Naive thymus-derived CD4-positive, alpha-beta T cell (primary cell): Measurements from ENCODE around the gene GUCY1A2. TPM values are rescaled to one million over a fixed set of nuclear protein-coding genes. Genes with fewer than 3 reads are reported as not detected.

Source experiments
- ATAC-seq: fragments of 150-1000 bp; cut with Tn5 transposase; 2 replicates; pipeline ENCODE4 v1.10.0; 2021; ENCODE audit warnings: mild to moderate bottlenecking, moderate library complexity
- CTCF ChIA-PET: fragments of 350-600 bp; sonication (Branson Sonifier 250); formaldehyde crosslinking; loops from one replicate; lab custom pipeline; 2021; ENCODE audit warnings: antibody characterized with exemption; lab: Charles Lee
- POLR2A ChIA-PET: fragments of 350-600 bp; sonication (Branson Sonifier 250); formaldehyde crosslinking; loops from one replicate; lab custom pipeline; 2021; ENCODE audit warnings: antibody characterized with exemption, inconsistent platforms; lab: Charles Lee
- DNase-seq, 9 donors: peaks; one replicate each; pipeline versions ENCODE4 v3.0.0 to v3.0.0-alpha.2; 2020 to 2022; ENCODE audit warnings: mixed read lengths in 1 of 9
- H3K27ac ChIP-seq: one replicate; pipeline ENCODE4 v1.7.0; 2013; ENCODE audit warnings: mild to moderate bottlenecking, low read depth, low read length, moderate library complexity
- H3K27me3 ChIP-seq, 2 donors: one replicate each; pipeline ENCODE4 v1.7.0; 2013; ENCODE audit warnings: low read length in 2 of 2, mild to moderate bottlenecking in 2 of 2, moderate library complexity in 2 of 2; ENCODE audit not compliant: control insufficient read depth in 2 of 2, insufficient read depth in 2 of 2
- H3K36me3 ChIP-seq, 3 experiments: 1 replicate in 2 of 3; 2 replicates in 1 of 3; pipeline ENCODE4 v1.7.0; 2013; ENCODE audit warnings: low read length in 3 of 3, mild to moderate bottlenecking in 3 of 3, moderate library complexity in 1 of 3; ENCODE audit not compliant: insufficient read depth in 3 of 3, control insufficient read depth in 2 of 3
- H3K4me1 ChIP-seq, 2 donors: one replicate each; pipeline ENCODE4 v1.7.0; 2013; ENCODE audit warnings: low read length in 2 of 2, mild to moderate bottlenecking in 2 of 2, moderate library complexity in 1 of 2; ENCODE audit not compliant: control insufficient read depth in 2 of 2, insufficient read depth in 2 of 2
- H3K4me3 ChIP-seq: 2 replicates; pipeline ENCODE4 v1.7.0; 2013; ENCODE audit warnings: mild to moderate bottlenecking, low read length
- H3K9me3 ChIP-seq, 3 experiments: 1 replicate in 2 of 3; 2 replicates in 1 of 3; pipeline ENCODE4 v1.7.0; 2013; ENCODE audit warnings: low read length in 3 of 3; ENCODE audit not compliant: control insufficient read depth in 2 of 3
- H3K27ac Mint-ChIP-seq, 9 donors: one replicate each; pipeline ENCODE4 v1.8.0; 2020 to 2022; ENCODE audit warnings: mixed read lengths in 9 of 9, mild to moderate bottlenecking in 8 of 9, moderate library complexity in 5 of 9, inconsistent platforms in 2 of 9
- H3K27me3 Mint-ChIP-seq, 5 donors: one replicate each; pipeline ENCODE4 v1.8.0; 2021 to 2022; ENCODE audit warnings: mixed read lengths in 5 of 5, mild to moderate bottlenecking in 1 of 5
- H3K36me3 Mint-ChIP-seq, 5 donors: one replicate each; pipeline ENCODE4 v1.8.0; 2020 to 2022; ENCODE audit warnings: mixed read lengths in 5 of 5, mild to moderate bottlenecking in 3 of 5, inconsistent platforms in 1 of 5
- H3K4me1 Mint-ChIP-seq, 7 donors: one replicate each; pipeline ENCODE4 v1.8.0; 2020 to 2022; ENCODE audit warnings: mixed read lengths in 7 of 7, mild to moderate bottlenecking in 3 of 7, inconsistent platforms in 1 of 7
- H3K4me3 Mint-ChIP-seq, 10 donors: one replicate each; pipeline ENCODE4 v1.8.0; 2020 to 2022; ENCODE audit warnings: mild to moderate bottlenecking in 10 of 10, mixed read lengths in 10 of 10, moderate library complexity in 6 of 10, inconsistent platforms in 2 of 10
- H3K9me3 Mint-ChIP-seq, 11 donors: one replicate each; pipeline ENCODE4 v1.8.0; 2020 to 2022; ENCODE audit warnings: mixed read lengths in 11 of 11, mild to moderate bottlenecking in 4 of 11, inconsistent platforms in 1 of 11, moderate library complexity in 1 of 11
- intact Hi-C, 2 donors: fragments of 100-400 bp; cut with micrococcal nuclease; formaldehyde crosslinking; loops; one replicate each; pipeline ENCODE4 v1.15.1; 2023
- polyA plus RNA-seq, 2 donors: library from polyadenylated mRNA; unstranded; fragments of 300-500 nt; fragmentation: Illumina TruSeq; gene quantifications; one replicate each; pipeline ENCODE4 v1.2.3, GENCODE V29; 2021
- total RNA-seq, 6 experiments: library from RNA in 5 of 6; stranded (reverse) in 5 of 6; gene quantifications; 1 replicate in 5 of 6; 2 replicates in 1 of 6; pipeline ENCODE4 v1.2.3 and lab custom pipeline; 2021 to 2026

The GUCY1A2 gene
- total and polyA plus RNA-seq, 7 experiments from 2014 or later: 0.03 to 0.22 TPM; not detected in 5

DNA sequence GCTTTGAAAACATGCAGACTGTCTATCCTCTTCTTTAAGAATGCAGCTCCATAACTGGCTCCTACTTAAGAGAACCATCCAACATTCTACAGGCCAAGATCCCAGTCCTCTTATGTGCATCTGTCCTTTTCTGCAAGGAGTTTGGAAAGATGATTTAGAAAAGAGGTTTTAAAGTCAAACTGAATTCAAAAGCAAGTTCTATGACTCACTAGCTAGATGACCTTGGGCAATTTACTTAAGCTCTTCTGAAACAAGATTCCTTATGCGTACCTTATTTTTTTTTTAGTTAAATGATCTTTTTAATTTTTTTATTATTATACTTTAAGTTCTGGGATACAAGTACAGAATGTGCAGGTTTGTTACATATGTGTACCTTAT is 29.2 kb downstream of the GUCY1A2 start:
- H3K4me1 ChIP-seq: no peaks in the 10 kb centered on the region
- H3K36me3 ChIP-seq: no peaks in the 10 kb centered on the region
- Mint-ChIP-seq H3K9me3 (peaks cover 0 to 14% (median 7%) of the 10 kb centered on the region in 11 donors), H3K27ac (no peak overlapping the region), H3K27me3 (no peaks in the 10 kb centered on the region), H3K4me3 (no peak overlapping the region), H3K36me3 (no peaks in the 10 kb centered on the region), H3K4me1 (no peaks in the 10 kb centered on the region)
- ATAC-seq: no peak
- intact Hi-C loops: no loop called here
- CTCF ChIA-PET: interaction anchor here (0.6 kb wide), 1 partner anchor 11 kb away, joined by 4 read pairs; no protein-coding TSS in a partner anchor
- no peak overlapping the region for H3K4me3 ChIP-seq
- H3K9me3 ChIP-seq: no peaks in the 10 kb centered on the region
- POLR2A ChIA-PET: no interaction called here
- no peak for DNase-seq
- no peak overlapping the region for H3K27ac ChIP-seq
- H3K27me3 ChIP-seq: no peaks in the 10 kb centered on the region

DNA sequence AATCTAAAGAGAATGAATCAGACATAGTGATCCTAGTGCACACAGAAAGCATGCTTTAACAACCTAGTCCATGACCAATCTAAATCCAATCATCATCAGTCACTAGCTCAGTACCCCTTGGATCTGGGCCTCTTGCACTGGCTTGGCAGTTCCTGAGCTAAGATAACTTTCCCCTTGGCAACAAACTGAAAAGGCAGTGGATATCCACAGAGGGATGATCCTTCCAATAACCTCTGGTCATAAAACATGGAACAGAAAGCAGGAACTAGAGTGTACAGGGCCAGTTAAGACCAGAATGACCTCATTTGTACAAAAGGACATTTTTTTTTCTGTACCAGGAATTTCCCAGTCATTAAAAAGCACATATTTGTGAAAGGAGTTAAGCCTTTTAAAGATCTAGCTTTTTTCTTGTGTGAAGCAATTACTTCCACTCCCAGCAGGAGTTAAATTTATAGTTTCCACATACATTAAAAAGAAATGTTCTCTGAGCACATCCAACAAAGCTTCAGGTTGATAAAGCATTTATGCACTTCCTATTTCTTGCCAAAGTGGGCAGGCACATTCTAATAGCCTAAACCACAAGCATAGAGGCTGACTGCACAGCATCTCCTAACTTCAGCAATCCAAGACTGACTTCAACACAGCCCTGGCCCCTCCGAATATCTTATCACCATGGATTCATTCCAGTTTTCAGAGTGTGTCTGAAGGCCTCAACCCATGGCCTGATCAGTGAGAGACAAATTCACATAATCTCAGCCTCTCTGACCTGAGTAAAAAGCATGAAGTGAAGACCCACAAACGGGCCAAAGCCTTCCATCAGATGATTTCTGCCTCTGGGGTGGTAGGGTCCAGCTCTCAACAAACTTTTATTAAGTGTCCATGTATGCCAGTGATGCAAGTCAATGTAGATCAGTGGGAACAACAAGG is 29.9 kb downstream of the GUCY1A2 start:
- no peaks in the 10 kb centered on the region for H3K36me3 ChIP-seq
- no peaks in the 10 kb centered on the region for H3K27me3 ChIP-seq
- H3K4me1 Mint-ChIP-seq: no peaks in the 10 kb centered on the region
- no peak overlapping the region for H3K27ac ChIP-seq
- no peak overlapping the region for H3K27ac Mint-ChIP-seq
- ATAC-seq (no peak), DNase-seq (no peak)
- H3K9me3 Mint-ChIP-seq: peaks cover 0 to 14% (median 7%) of the 10 kb centered on the region in 11 donors
- no peak overlapping the region for H3K4me3 ChIP-seq
- no peaks in the 10 kb centered on the region for H3K27me3 Mint-ChIP-seq
- ChIA-PET POLR2A (no interaction called here), CTCF (interaction anchor here (0.6 kb wide), 1 partner anchor 12 kb away, joined by 4 read pairs; no protein-coding TSS in a partner anchor)
- no peaks in the 10 kb centered on the region for H3K4me1 ChIP-seq
- no peaks in the 10 kb centered on the region for H3K36me3 Mint-ChIP-seq
- intact Hi-C loops: no loop called here
- no peaks in the 10 kb centered on the region for H3K9me3 ChIP-seq
- no peak overlapping the region for H3K4me3 Mint-ChIP-seq

GRCh38 chr11:106986673-106987072 is 31.6 kb downstream of the GUCY1A2 start:
- H3K4me3 Mint-ChIP-seq: no peak overlapping the region
- H3K4me3 ChIP-seq: no peak overlapping the region
- intact Hi-C loops: no loop called here
- no peaks in the 10 kb centered on the region for H3K36me3 ChIP-seq
- H3K4me1 Mint-ChIP-seq: no peaks in the 10 kb centered on the region
- ChIA-PET POLR2A (no interaction called here), CTCF (no interaction called here)
- H3K27me3 Mint-ChIP-seq: no peaks in the 10 kb centered on the region
- H3K27me3 ChIP-seq: no peaks in the 10 kb centered on the region
- no peak overlapping the region for H3K27ac Mint-ChIP-seq
- no peaks in the 10 kb centered on the region for H3K4me1 ChIP-seq
- ATAC-seq (no peak), DNase-seq (no peak)
- H3K36me3 Mint-ChIP-seq: no peaks in the 10 kb centered on the region
- H3K27ac ChIP-seq: no peak overlapping the region
- peaks cover 0 to 14% (median 7%) of the 10 kb centered on the region in 11 donors for H3K9me3 Mint-ChIP-seq
- no peaks in the 10 kb centered on the region for H3K9me3 ChIP-seq

- Histone ChIP-seq H3K9me3 (no peaks in the 10 kb centered on the region), H3K36me3 (no peaks in the 10 kb centered on the region), H3K27ac (no peak overlapping the region), H3K4me1 (no peaks in the 10 kb centered on the region), H3K27me3 (no peaks in the 10 kb centered on the region), H3K4me3 (no peak overlapping the region)
- POLR2A ChIA-PET: no interaction called here
- ATAC-seq (no peak), DNase-seq (no peak)
- CTCF ChIA-PET: no interaction called here
- H3K4me3 Mint-ChIP-seq: no peak overlapping the region
- H3K36me3 Mint-ChIP-seq: no peaks in the 10 kb centered on the region
- intact Hi-C loops: no loop called here
- H3K4me1 Mint-ChIP-seq: no peaks in the 10 kb centered on the region
- no peaks in the 10 kb centered on the region for H3K27me3 Mint-ChIP-seq
- H3K9me3 Mint-ChIP-seq: peaks cover 0 to 14% (median 7%) of the 10 kb centered on the region in 11 donors
- no peak overlapping the region for H3K27ac Mint-ChIP-seq
Measured at GRCh38 chr11:106986261-106986660, 32.0 kb downstream of the GUCY1A2 start.

DNA sequence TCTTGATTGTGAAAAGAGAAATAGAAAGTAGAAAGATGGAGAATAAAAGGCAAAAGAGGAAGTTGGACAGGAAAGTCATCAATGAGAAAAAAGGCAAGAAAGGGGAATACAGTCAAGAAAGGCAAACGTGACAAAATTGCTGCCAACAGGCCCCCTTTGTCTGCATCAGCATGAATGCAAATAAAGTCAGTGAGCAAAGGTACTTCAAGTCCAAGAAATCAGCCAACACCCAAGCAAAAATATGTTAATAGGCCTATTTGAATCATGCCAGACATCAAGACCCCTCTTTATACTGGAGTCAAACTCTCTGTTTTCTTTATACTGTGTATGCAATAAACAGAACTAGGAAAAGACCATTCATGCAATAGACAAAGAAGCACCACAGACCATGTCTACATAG is 34.3 kb downstream of the GUCY1A2 start:
- Mint-ChIP-seq H3K36me3 (no peaks in the 10 kb centered on the region), H3K27ac (no peak overlapping the region), H3K9me3 (peaks cover 0 to 18% (median 6%) of the 10 kb centered on the region in 11 donors), H3K4me3 (no peak overlapping the region), H3K4me1 (no peaks in the 10 kb centered on the region), H3K27me3 (no peaks in the 10 kb centered on the region)
- Histone ChIP-seq H3K27ac (no peak overlapping the region), H3K27me3 (no peaks in the 10 kb centered on the region), H3K4me1 (no peaks in the 10 kb centered on the region), H3K36me3 (no peaks in the 10 kb centered on the region), H3K4me3 (no peak overlapping the region), H3K9me3 (no peaks in the 10 kb centered on the region)
- ATAC-seq (no peak), DNase-seq (no peak)
- intact Hi-C loops: no loop called here
- ChIA-PET CTCF (no interaction called here), POLR2A (no interaction called here)

- no peak for DNase-seq
- Mint-ChIP-seq H3K4me3 (no peak overlapping the region), H3K27ac (no peak overlapping the region), H3K9me3 (peaks cover 0 to 14% (median 5%) of the 10 kb centered on the region in 11 donors), H3K27me3 (no peaks in the 10 kb centered on the region), H3K4me1 (no peaks in the 10 kb centered on the region), H3K36me3 (no peaks in the 10 kb centered on the region)
- no peaks in the 10 kb centered on the region for H3K9me3 ChIP-seq
- H3K36me3 ChIP-seq: no peaks in the 10 kb centered on the region
- ChIA-PET CTCF (no interaction called here), POLR2A (no interaction called here)
- no peak overlapping the region for H3K27ac ChIP-seq
- no peaks in the 10 kb centered on the region for H3K4me1 ChIP-seq
- intact Hi-C loops: no loop called here
- no peaks in the 10 kb centered on the region for H3K27me3 ChIP-seq
- ATAC-seq: no peak
- H3K4me3 ChIP-seq: no peak overlapping the region
Measured at GRCh38 chr11:106983261-106983660, 35.0 kb downstream of the GUCY1A2 start.

DNA sequence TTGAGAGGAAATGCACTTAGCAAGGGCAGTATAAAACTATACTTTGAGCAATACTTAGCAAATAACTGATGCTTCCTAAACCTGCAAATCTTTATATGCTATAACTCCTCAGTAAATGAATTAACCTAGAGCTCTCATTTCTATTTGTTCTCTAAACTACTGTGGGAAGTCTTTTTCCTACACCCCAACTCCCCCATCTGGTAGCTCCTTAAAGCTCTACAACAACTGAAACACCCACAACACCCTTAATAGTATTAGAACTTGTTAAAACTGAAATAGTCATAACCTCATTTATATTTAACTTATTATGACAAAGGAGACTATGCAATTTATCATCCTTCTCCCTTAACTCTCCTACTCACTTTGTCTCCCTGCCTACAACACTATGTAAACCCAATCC is 43.4 kb downstream of the GUCY1A2 start:
- H3K27me3 Mint-ChIP-seq: no peaks in the 10 kb centered on the region
- H3K4me1 ChIP-seq: no peaks in the 10 kb centered on the region
- H3K27ac ChIP-seq: no peak overlapping the region
- no peak overlapping the region for H3K4me3 ChIP-seq
- DNase-seq (no peak), ATAC-seq (no peak)
- no peaks in the 10 kb centered on the region for H3K9me3 ChIP-seq
- peaks cover 0 to 22% (median 0%) of the 10 kb centered on the region in 11 donors for H3K9me3 Mint-ChIP-seq
- no peak overlapping the region for H3K4me3 Mint-ChIP-seq
- ChIA-PET CTCF (no interaction called here), POLR2A (no interaction called here)
- H3K27ac Mint-ChIP-seq: no peak overlapping the region
- no peaks in the 10 kb centered on the region for H3K27me3 ChIP-seq
- intact Hi-C loops: no loop called here
- no peaks in the 10 kb centered on the region for H3K36me3 ChIP-seq
- H3K36me3 Mint-ChIP-seq: no peaks in the 10 kb centered on the region
- H3K4me1 Mint-ChIP-seq: no peaks in the 10 kb centered on the region
